Skeletal muscle tissue (tissue), 4 donors: ENCODE results near the gene FAM200B. TPM values are rescaled to one million over a fixed set of nuclear protein-coding genes. Genes with fewer than 3 reads are reported as not detected.

ENCODE experiments used
- H3K27ac ChIP-seq: one replicate; pipeline ENCODE4 v1.7.0; 2013; ENCODE audit warnings: mild to moderate bottlenecking, low read depth, low read length, inconsistent platforms
- H3K27me3 ChIP-seq, 3 donors: one replicate each; pipeline ENCODE4 v1.7.0; 2013; ENCODE audit warnings: low read length in 3 of 3; ENCODE audit not compliant: control insufficient read depth in 3 of 3, insufficient read depth in 3 of 3
- H3K36me3 ChIP-seq, 3 donors: one replicate each; pipeline ENCODE4 v1.7.0; 2013; ENCODE audit warnings: low read length in 3 of 3; ENCODE audit not compliant: control insufficient read depth in 3 of 3, insufficient read depth in 3 of 3
- H3K4me1 ChIP-seq, 3 donors: one replicate each; pipeline ENCODE4 v1.7.0; 2013; ENCODE audit warnings: low read length in 3 of 3, mild to moderate bottlenecking in 3 of 3; ENCODE audit not compliant: control insufficient read depth in 3 of 3, insufficient read depth in 3 of 3
- H3K4me3 ChIP-seq, 3 donors: one replicate each; pipeline ENCODE4 v1.7.0; 2013; ENCODE audit warnings: low read length in 3 of 3
- H3K9ac ChIP-seq, 3 donors: one replicate each; pipeline ENCODE4 v1.7.0; 2013; ENCODE audit warnings: low read length in 3 of 3, mild to moderate bottlenecking in 3 of 3, moderate library complexity in 2 of 3, low read depth in 1 of 3
- H3K9me3 ChIP-seq, 3 donors: one replicate each; pipeline ENCODE4 v1.7.0; 2013; ENCODE audit warnings: low read length in 3 of 3; ENCODE audit not compliant: control insufficient read depth in 3 of 3
- total RNA-seq: library from RNA; depleted of rRNA; stranded (reverse); fragments of >200 nt; gene quantifications from one replicate; pipeline ENCODE4 v1.2.3, GENCODE V29; 2014
- donor health status: Osteomylitis.

FAM200B gene
- total RNA-seq, 1 donor from 2014 or later = 12.0 TPM

DNA sequence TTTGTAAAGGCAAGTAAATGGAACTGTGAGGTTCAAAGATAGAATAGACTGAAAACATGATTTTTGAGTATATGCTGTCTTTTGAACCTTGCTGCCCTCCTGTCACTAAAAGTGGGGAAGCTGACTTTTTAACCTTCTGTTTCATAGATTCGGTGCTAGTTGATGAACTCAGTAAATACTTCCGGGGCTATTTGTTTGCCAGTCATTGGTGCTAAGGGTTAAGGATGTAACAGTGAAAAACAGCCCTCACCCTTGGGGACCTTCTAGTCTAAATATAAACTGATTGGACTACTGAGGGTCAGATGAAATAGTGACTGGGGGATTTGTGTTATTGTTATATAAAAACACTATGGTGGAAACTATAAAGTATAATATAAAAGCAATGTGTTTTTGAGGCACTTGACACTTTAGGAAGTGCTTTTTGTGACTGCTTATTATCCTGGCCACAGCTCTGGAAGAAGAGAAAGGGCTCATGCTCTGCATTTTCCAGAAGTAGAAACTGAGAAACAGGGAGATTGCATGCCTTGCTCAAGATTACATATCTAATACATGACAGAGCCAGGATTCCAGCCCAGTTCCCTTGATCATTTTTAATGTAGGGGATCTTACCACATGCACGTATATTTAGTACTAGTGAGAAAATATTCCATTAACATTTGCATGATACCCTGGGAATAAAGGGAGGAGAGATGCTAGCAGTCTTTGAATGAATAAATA, 25.2 kb downstream of the FAM200B start:
- no peaks in the 10 kb centered on the region for H3K36me3 ChIP-seq
- peaks cover 3 to 8% (median 4%) of the 10 kb centered on the region in 3 donors for H3K4me1 ChIP-seq
- no peaks in the 10 kb centered on the region for H3K9me3 ChIP-seq
- H3K4me3 ChIP-seq = no peak overlapping the region
- H3K9ac ChIP-seq = no peak overlapping the region
- H3K27me3 ChIP-seq = peaks cover 3 to 9% (median 5%) of the 10 kb centered on the region in 3 donors
- no peak overlapping the region for H3K27ac ChIP-seq

DNA sequence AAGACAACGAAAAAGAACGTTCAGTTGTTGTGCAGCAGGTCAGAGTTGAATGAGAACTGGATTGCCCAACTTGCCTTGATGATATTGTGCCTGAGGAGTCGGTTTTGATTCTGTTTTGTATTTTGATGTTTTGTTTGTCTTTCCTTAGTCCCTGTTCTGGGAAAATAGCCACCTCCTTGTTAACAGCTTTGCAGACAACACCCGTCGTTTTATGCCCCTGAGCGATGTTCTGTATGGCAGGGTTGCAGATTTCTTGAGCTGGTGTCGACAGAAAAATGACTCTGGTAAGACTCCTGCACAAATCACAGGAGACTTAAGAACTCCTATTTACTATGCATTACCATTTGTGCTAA, 25.7 kb downstream of the FAM200B start:
- Histone ChIP-seq H3K4me1 (peaks cover 3 to 7% (median 4%) of the 10 kb centered on the region in 3 donors), H3K27ac (no peak overlapping the region)

DNA sequence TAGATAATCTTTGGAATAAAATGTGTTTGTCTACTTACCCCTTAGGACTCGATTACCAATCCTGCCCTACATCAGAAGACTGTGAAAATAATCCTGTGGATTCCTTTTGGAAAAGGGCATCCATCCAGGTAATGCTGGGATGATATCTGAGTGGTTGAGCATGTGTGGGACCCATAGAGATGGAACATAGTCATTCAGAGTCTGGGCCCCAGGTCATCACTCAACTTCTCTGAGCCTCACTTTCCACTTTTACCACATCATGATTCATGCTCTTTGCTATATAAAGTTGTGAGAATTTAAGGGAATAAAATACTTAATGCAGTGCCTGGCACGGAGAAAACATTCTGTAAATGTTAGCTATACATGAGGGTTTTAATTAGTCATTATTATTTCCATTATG, 30.1 kb downstream of the FAM200B start:
- Histone ChIP-seq H3K4me3 (no peak overlapping the region), H3K9ac (no peak overlapping the region), H3K4me1 (no peaks in the 10 kb centered on the region), H3K9me3 (no peaks in the 10 kb centered on the region), H3K27ac (no peak overlapping the region), H3K36me3 (no peaks in the 10 kb centered on the region), H3K27me3 (no peaks in the 10 kb centered on the region)

More for the DNA sequence above, 25.7 kb downstream of the FAM200B start:
- Histone ChIP-seq H3K36me3 (no peaks in the 10 kb centered on the region), H3K9me3 (no peaks in the 10 kb centered on the region), H3K4me3 (no peak overlapping the region), H3K9ac (no peak overlapping the region), H3K27me3 (peaks cover 3 to 8% (median 3%) of the 10 kb centered on the region in 3 donors)

DNA sequence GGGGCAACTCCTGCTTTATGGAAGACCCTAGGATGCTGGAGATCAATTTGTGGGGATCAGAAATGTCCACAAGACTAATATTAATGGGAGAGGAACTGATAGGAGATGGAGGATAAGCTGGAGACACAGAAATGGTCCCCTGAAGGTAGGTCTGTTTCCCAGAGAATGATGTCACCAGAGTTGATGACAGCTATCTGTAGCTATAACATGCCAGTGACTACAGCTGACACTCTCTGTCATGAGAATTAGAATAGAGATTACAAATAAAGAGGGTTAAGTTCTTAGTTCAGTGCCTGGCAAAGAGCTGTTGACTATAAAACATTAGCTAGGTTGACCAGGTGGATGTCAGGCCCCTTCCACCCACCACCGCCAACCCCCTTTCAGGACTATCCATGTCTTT, 30.6 kb downstream of the FAM200B start:
- Histone ChIP-seq H3K4me3 (no peak overlapping the region), H3K9ac (no peak overlapping the region)

DNA sequence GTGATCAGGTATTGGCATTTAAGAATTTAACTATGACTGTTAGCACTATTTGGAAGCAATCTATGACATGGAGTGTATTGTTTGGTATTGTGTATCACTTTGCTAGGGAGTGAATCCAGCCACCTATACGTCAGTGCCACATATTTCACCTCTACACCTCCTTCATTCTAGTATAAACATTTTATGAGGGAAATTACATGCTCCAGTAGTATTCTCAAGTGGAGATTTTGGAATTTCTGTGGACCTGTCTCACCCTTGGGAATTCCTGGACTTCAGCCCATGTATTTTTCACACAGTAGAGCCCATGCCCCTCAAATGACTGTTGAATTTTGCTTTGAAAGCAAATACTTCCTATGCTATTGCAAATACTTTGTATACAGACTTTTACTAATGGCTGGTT, 32.5 kb downstream of the FAM200B start:
- Histone ChIP-seq H3K9me3 (no peaks in the 10 kb centered on the region), H3K9ac (no peak overlapping the region), H3K4me1 (no peaks in the 10 kb centered on the region), H3K4me3 (no peak overlapping the region), H3K36me3 (peaks cover 0 to 2% (median 0%) of the 10 kb centered on the region in 3 donors), H3K27me3 (no peaks in the 10 kb centered on the region), H3K27ac (no peak overlapping the region)

More for the DNA sequence above, 30.6 kb downstream of the FAM200B start:
- Histone ChIP-seq H3K27ac (no peak overlapping the region), H3K9me3 (no peaks in the 10 kb centered on the region), H3K27me3 (no peaks in the 10 kb centered on the region), H3K36me3 (no peaks in the 10 kb centered on the region), H3K4me1 (no peaks in the 10 kb centered on the region)

DNA sequence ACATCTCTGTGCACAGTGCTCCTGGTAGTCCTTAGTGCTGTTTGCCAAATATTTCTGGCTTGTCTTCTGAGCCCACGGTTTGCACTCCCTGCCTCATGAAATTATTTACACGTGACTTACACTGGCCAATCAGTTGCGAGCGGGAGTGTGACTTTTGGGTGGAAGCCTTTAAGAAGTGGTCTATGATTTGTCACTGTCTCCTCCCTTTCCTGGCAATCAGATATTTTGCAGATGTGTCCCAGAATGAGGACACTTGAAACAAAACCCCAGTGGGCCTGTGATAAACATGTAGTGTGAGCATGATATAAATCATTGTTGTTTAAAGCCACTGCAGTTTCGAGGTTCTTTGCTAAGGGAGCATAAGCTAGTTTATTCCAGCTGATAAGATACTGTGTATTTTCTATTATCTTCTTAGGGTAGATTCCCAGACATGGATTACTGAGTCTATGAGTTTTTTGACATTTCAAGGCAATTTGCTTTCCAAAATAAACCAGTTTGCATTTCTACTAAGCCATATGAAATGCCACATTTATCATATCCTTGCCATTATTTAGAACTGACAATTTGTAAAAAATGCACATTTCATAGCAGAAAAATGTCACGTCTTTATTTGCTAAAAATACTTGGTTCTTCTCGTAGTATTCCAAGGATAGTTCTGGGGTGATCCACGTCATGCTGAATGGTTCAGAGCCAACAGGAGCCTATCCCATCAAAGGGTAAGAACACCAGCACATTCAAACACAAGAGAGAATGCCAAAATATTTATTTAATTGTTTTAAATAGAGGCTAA, 33.2 kb downstream of the FAM200B start:
- no peaks in the 10 kb centered on the region for H3K27me3 ChIP-seq
- no peaks in the 10 kb centered on the region for H3K4me1 ChIP-seq
- H3K4me3 ChIP-seq = no peak overlapping the region
- no peak overlapping the region for H3K9ac ChIP-seq
- no peak overlapping the region for H3K27ac ChIP-seq
- H3K36me3 ChIP-seq = peaks cover 0 to 2% (median 0%) of the 10 kb centered on the region in 3 donors
- no peaks in the 10 kb centered on the region for H3K9me3 ChIP-seq

DNA sequence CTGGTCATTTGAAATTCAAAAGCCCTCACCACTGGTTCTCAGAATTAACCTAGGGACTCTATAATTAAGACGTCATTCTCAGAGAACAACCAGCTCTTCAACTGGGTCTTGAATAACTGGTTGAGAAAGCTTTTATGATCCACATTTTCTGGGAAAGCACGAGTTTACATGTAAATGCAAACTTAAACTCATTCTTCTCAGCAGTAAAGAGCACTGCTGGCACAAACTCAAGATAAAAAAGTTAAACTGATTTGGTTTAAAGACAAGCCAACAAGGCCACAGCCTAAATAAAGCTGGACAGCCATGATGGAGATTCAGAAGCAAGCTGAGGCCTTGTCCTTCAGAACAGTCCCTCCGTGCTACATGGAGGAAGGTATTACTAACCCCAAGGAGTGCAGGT, 34.5 kb downstream of the FAM200B start:
- Histone ChIP-seq H3K4me3 (no peak overlapping the region), H3K36me3 (peaks cover 0 to 3% (median 0%) of the 10 kb centered on the region in 3 donors), H3K27me3 (no peaks in the 10 kb centered on the region), H3K9me3 (no peaks in the 10 kb centered on the region), H3K27ac (no peak overlapping the region), H3K9ac (no peak overlapping the region), H3K4me1 (no peaks in the 10 kb centered on the region)

DNA sequence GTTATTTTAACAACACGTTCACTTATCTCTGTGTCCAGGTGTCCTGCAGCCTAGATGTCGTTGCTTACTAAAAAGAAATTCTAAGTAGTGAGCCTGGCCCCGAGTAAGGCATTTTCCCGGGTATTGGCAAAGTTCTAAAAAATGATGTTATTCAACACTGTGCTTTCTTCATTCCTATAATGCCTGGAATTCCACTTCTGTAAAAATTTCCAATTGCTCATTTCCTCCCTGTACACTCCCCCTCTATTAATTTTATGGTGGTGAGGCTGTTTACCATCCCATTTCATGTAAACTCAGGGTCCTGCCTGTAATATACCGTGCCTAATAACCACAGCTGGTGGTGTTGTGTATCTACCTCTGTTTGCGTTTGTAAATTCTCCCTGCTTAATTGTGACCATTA, 35.5 kb downstream of the FAM200B start:
- H3K4me1 ChIP-seq = no peaks in the 10 kb centered on the region
- H3K9me3 ChIP-seq = no peaks in the 10 kb centered on the region
- H3K36me3 ChIP-seq = peaks cover 0 to 6% (median 0%) of the 10 kb centered on the region in 3 donors
- H3K27me3 ChIP-seq = no peaks in the 10 kb centered on the region
- H3K4me3 ChIP-seq = no peak overlapping the region
- no peak overlapping the region for H3K27ac ChIP-seq
- no peak overlapping the region for H3K9ac ChIP-seq

DNA sequence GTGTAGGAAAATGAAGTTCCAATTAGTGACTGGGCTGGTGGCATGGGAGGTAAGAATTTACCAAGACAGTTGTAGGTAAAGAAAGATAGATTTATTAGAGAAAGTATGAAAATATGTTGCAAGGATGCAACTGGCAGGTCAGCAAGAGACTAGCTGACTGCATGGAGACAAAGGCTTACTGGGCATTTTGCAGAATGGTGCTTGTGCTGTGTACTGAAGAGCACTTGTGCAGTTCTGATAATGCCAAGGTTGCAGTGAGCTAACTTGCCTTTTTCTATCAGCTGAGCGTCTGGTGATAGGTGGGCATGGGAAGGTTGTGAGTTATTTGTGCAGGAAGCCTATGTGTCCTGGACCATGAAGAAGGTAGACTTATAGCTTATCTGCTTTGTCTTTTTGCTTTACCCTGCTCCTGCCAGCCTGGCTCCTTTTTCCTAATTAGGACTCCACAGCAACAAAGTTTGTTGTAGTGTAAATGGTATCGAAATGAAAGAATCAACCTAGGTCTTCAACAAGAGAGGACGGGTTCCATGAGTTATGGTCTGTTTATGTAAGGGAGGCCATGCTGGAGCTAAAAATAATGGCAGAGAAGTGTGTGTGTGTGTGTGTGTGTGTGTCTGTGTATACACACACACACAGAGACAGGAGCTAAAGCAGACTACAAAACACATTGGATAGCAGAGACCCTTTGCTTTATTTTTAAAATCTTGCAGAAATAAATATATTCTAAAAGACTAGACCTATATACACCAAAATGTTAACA, 36.2 kb downstream of the FAM200B start:
- Histone ChIP-seq H3K27me3 (no peaks in the 10 kb centered on the region), H3K9ac (no peak overlapping the region), H3K9me3 (no peaks in the 10 kb centered on the region), H3K27ac (no peak overlapping the region), H3K36me3 (peaks cover 0 to 6% (median 0%) of the 10 kb centered on the region in 3 donors), H3K4me3 (no peak overlapping the region), H3K4me1 (no peaks in the 10 kb centered on the region)
